Motor neuron (in vitro differentiated cells): ENCODE data around the gene CMKLR1. TPM values are rescaled to one million over a fixed set of nuclear protein-coding genes. Genes with fewer than 3 reads are reported as not detected.

Source experiments
- ATAC-seq, 8 experiments: fragments of 200-7000 bp; cut with Tn5 transposase; replicated peaks in 6 of 8; 2 replicates each; pipeline ENCODE4 v1.8.0; 2021; ENCODE audit warnings: mild to moderate bottlenecking in 8 of 8, moderate library complexity in 8 of 8
- H3K27ac ChIP-seq, 2 donors: fragments of 250-450 bp; sonication (Bioruptor Pico); 2 replicates each; pipeline ENCODE4 v1.9.0; 2021; ENCODE audit warnings: antibody characterized with exemption in 2 of 2, mild to moderate bottlenecking in 2 of 2, moderate library complexity in 1 of 2
- H3K4me1 ChIP-seq, 2 donors: fragments of 250-450 bp; sonication (Bioruptor Pico); replicated peaks in 1 of 2; 2 replicates each; pipeline ENCODE4 v1.6.1; 2021; ENCODE audit warnings: antibody characterized with exemption in 2 of 2, mild to moderate bottlenecking in 2 of 2, moderate library complexity in 1 of 2
- H3K4me3 ChIP-seq, 5 donors: fragments of 250-450 bp; sonication (Bioruptor Pico); 2 replicates each; pipeline ENCODE4 v1.9.0; 2021; ENCODE audit warnings: antibody characterized with exemption in 5 of 5, mild to moderate bottlenecking in 5 of 5, moderate library complexity in 4 of 5
- WGBS, 10 experiments: fragments of 450-650 bp; shearing (Covaris generic); methylation state at CpG; one replicate each; pipeline ENCODE4 v1.0.0; 2022; 5-methylcytosine and 5-hydroxymethylcytosine counted together
- in situ Hi-C, 9 experiments: fragments of 400-800 bp; cut with MboI; loops; one replicate each; pipeline ENCODE4 v1.15.0; 2021; ENCODE audit warnings: low sequenced_read_pairs in 9 of 9, low pct_unique_long_range_greater_than_20kb in 2 of 9; ENCODE audit not compliant: unreplicated experiment in 9 of 9
- total RNA-seq, 8 experiments: library from RNA; unstranded; fragments of 300-600 nt; gene quantifications; 2 replicates each; pipeline versions ENCODE4 v1.2.3 to v1.2.4, GENCODE V29; 2022

CMKLR1 gene
- total RNA-seq, 8 experiments from 2014 or later, result 0.09 to 12.6 (median 0.38) TPM; not detected in 1

GRCh38 chr12:108371801-108372344 lies 32.8 kb upstream of the CMKLR1 start:
- 10 to 92% (median 60%) methylated on average over 1 to 5 of the region's 6 CpGs; no CpG with 5 or more reads in 3 of the 10 experiments for WGBS, 10 experiments
- peak in 2 of 8 experiments; percentile 66 for ATAC-seq
- in situ Hi-C loops, result no loop called here

GRCh38 chr12:108370415-108370814 lies 31.3 kb upstream of the CMKLR1 start:
- H3K4me1 ChIP-seq, result peaks cover 0 to 12% of the 10 kb centered on the region in 2 donors
- H3K4me3 ChIP-seq, result no peak overlapping the region
- in situ Hi-C loops, result no loop called here
- no peak overlapping the region for H3K27ac ChIP-seq
- 10 to 100% (median 74%) methylated on average over 1 to 5 of the region's 5 CpGs; no CpG with 5 or more reads in 3 of the 10 experiments for WGBS, 10 experiments
- no peak for ATAC-seq

More at GRCh38 chr12:108371801-108372344, 32.8 kb upstream of the CMKLR1 start:
- H3K4me3 ChIP-seq, result no peak overlapping the region
- H3K4me1 ChIP-seq, result peaks cover 0 to 9% of the 10 kb centered on the region in 2 donors
- H3K27ac ChIP-seq, result no peak overlapping the region

- Histone ChIP-seq H3K4me3 (no peak overlapping the region), H3K27ac (no peak overlapping the region), H3K4me1 (peaks cover 0 to 12% of the 10 kb centered on the region in 2 donors)
- ATAC-seq, result peak in 2 of 8 experiments; percentile 12 to 27
- WGBS, 10 experiments, result 14 to 100% (median 78%) methylated on average over 1 to 3 of the region's 5 CpGs; no CpG with 5 or more reads in 2 of the 10 experiments
- in situ Hi-C loops, result no loop called here
Observed at GRCh38 chr12:108369736-108370396, 30.8 kb upstream of the CMKLR1 start.

GRCh38 chr12:108368089-108368488 lies 29.0 kb upstream of the CMKLR1 start:
- H3K4me3 ChIP-seq, result no peak overlapping the region
- ATAC-seq, result no peak
- in situ Hi-C loops, result no loop called here
- 50 to 80% (median 70%) methylated on average over 1 to 2 of the region's 2 CpGs; no CpG with 5 or more reads in 7 of the 10 experiments for WGBS, 10 experiments
- H3K4me1 ChIP-seq, result peaks cover 0 to 12% of the 10 kb centered on the region in 2 donors
- H3K27ac ChIP-seq, result no peak overlapping the region

GRCh38 chr12:108367436-108367835 lies 28.3 kb upstream of the CMKLR1 start:
- Histone ChIP-seq H3K4me3 (no peak overlapping the region), H3K27ac (no peak overlapping the region), H3K4me1 (peaks cover 0 to 12% of the 10 kb centered on the region in 2 donors)
- ATAC-seq, result peak in 2 of 8 experiments; percentile 84 to 85
- in situ Hi-C loops, result no loop called here
- WGBS, 10 experiments, result 0 to 86% (median 43%) methylated on average over 1 to 4 of the region's 7 CpGs; no CpG with 5 or more reads in 4 of the 10 experiments

- in situ Hi-C loops, result no loop called here
- no peak for ATAC-seq
- no peak overlapping the region for H3K27ac ChIP-seq
- H3K4me3 ChIP-seq, result no peak overlapping the region
- peaks cover under 1 to 21% of the 10 kb centered on the region in 2 donors for H3K4me1 ChIP-seq
Observed at GRCh38 chr12:108365324-108365723, 26.2 kb upstream of the CMKLR1 start.

GRCh38 chr12:108364879-108365278 lies 25.8 kb upstream of the CMKLR1 start:
- no peak overlapping the region for H3K27ac ChIP-seq
- WGBS, 10 experiments, result 38 to 100% (median 78%) methylated on average over 1 to 3 of the region's 3 CpGs; no CpG with 5 or more reads in 6 of the 10 experiments
- H3K4me1 ChIP-seq, result peaks cover 4 to 20% of the 10 kb centered on the region in 2 donors
- H3K4me3 ChIP-seq, result no peak overlapping the region
- in situ Hi-C loops, result no loop called here
- no peak for ATAC-seq

- WGBS, 10 experiments, result no CpG with 5 or more reads among the region's 1 CpG
Observed at GRCh38 chr12:108363565-108363964, 24.5 kb upstream of the CMKLR1 start.

GRCh38 chr12:108363165-108363564 lies 24.1 kb upstream of the CMKLR1 start:
- H3K4me1 ChIP-seq, result peaks cover 12 to 21% of the 10 kb centered on the region in 2 donors
- H3K4me3 ChIP-seq, result no peak overlapping the region
- 63 to 92% (median 78%) methylated on average over 2 to 8 of the region's 11 CpGs; no CpG with 5 or more reads in 5 of the 10 experiments for WGBS, 10 experiments
- in situ Hi-C loops, result no loop called here
- H3K27ac ChIP-seq, result no peak overlapping the region
- ATAC-seq, result no peak

More at GRCh38 chr12:108363565-108363964, 24.5 kb upstream of the CMKLR1 start:
- Histone ChIP-seq H3K4me1 (peaks cover 8 to 17% of the 10 kb centered on the region in 2 donors), H3K4me3 (no peak overlapping the region), H3K27ac (no peak overlapping the region)
- in situ Hi-C loops, result no loop called here
- no peak for ATAC-seq

GRCh38 chr12:108361606-108362005 lies 22.5 kb upstream of the CMKLR1 start:
- Histone ChIP-seq H3K4me1 (peaks cover 14 to 26% of the 10 kb centered on the region in 2 donors), H3K27ac (no peak overlapping the region), H3K4me3 (no peak overlapping the region)
- 20 to 100% (median 84%) methylated on average over 1 to 2 of the region's 3 CpGs; no CpG with 5 or more reads in 6 of the 10 experiments for WGBS, 10 experiments
- in situ Hi-C loops, result no loop called here
- ATAC-seq, result no peak

GRCh38 chr12:108360487-108360886 lies 21.4 kb upstream of the CMKLR1 start:
- no peak overlapping the region for H3K4me3 ChIP-seq
- peak in 5 of 8 experiments; percentile 61 to 97 (median 68) for ATAC-seq
- H3K27ac ChIP-seq, result peak overlapping the region in 1 of 2 donors; percentile 24
- in situ Hi-C loops, result no loop called here
- peaks cover 14 to 27% of the 10 kb centered on the region in 2 donors for H3K4me1 ChIP-seq

GRCh38 chr12:108360057-108360456 lies 20.9 kb upstream of the CMKLR1 start:
- peak in 1 of 8 experiments; percentile 15 for ATAC-seq
- in situ Hi-C loops, result no loop called here
- no peak overlapping the region for H3K4me3 ChIP-seq
- peak overlapping the region in 1 of 2 donors; percentile 24 for H3K27ac ChIP-seq
- peaks cover 14 to 27% of the 10 kb centered on the region in 2 donors for H3K4me1 ChIP-seq

GRCh38 chr12:108358580-108358965 lies 19.5 kb upstream of the CMKLR1 start:
- Histone ChIP-seq H3K27ac (no peak overlapping the region), H3K4me1 (peaks cover 14 to 27% of the 10 kb centered on the region in 2 donors), H3K4me3 (no peak overlapping the region)
- in situ Hi-C loops, result no loop called here
- peak in 5 of 8 experiments; percentile 44 to 82 (median 58) for ATAC-seq
- 0 to 36% (median 16%) methylated on average over 1 to 7 of the region's 7 CpGs; no CpG with 5 or more reads in 1 of the 10 experiments for WGBS, 10 experiments
